Uterus (tissue), 2 donors: ENCODE results near the gene HCRTR1.

Experiments
- CTCF ChIP-seq, 4 experiments: fragments of 200-600 bp in 2 of 4; fragments of 450-650 bp in 2 of 4; sonication (generic) in 2 of 4; IDR thresholded peaks; one replicate each; pipeline ENCODE4 v1.5.1; 2016 to 2019; ENCODE audit warnings: antibody characterized with exemption in 4 of 4, mild to moderate bottlenecking in 2 of 4, moderate library complexity in 1 of 4
- POLR2A ChIP-seq, 2 donors: fragments of 450-650 bp; IDR thresholded peaks; one replicate each; pipeline ENCODE4 v1.6.1; 2016; ENCODE audit warnings: antibody characterized with exemption in 2 of 2, mild to moderate bottlenecking in 1 of 2, moderate library complexity in 1 of 2

GRCh38 chr1:31576743-31577455 lies 40.6 kb upstream of the HCRTR1 start:
- TF ChIP-seq CTCF (IDR thresholded peaks at IDR 0.05) (no peak), POLR2A (IDR thresholded peaks at IDR 0.05) (no peak)
